ENCODE data around the gene MECP2.

DNA sequence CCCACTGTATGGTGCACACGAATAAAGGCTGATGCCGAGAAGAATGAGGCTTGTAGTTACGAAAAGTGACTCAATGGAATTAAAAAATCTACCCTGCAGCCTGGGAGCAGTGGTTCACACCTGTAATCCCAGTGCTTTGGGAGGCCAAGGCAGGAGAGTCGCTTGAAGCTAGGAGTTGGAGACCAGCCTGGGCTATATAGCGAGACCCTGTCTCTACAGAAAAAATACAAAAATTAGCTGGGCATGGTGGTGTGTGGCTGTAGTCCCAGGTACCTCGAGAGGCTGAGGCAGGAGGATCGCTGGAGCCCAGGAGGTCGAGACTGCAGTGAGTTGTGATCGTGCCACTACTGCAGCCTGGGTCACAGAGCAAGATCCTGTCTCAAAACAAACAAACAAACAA, 34.8 kb upstream of the MECP2 start:
- TF ChIP-seq, protein P1, sequence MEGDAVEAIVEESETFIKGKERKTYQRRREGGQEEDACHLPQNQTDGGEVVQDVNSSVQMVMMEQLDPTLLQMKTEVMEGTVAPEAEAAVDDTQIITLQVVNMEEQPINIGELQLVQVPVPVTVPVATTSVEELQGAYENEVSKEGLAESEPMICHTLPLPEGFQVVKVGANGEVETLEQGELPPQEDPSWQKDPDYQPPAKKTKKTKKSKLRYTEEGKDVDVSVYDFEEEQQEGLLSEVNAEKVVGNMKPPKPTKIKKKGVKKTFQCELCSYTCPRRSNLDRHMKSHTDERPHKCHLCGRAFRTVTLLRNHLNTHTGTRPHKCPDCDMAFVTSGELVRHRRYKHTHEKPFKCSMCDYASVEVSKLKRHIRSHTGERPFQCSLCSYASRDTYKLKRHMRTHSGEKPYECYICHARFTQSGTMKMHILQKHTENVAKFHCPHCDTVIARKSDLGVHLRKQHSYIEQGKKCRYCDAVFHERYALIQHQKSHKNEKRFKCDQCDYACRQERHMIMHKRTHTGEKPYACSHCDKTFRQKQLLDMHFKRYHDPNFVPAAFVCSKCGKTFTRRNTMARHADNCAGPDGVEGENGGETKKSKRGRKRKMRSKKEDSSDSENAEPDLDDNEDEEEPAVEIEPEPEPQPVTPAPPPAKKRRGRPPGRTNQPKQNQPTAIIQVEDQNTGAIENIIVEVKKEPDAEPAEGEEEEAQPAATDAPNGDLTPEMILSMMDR (IDR thresholded peaks at IDR 0.05) = no peak
- TF ChIP-seq POLR2A (IDR thresholded peaks at IDR 0.05) = no peak
